ENCODE data around the gene GALNT15. TPM values are rescaled to one million over a fixed set of nuclear protein-coding genes. Genes with fewer than 3 reads are reported as not detected.

Gene GALNT15
- total and polyA plus RNA-seq, 2 donors (not counting 1 experiment from before 2014, with no cell fraction given) = 10.7 to 37.7 TPM

- H3K27me3 ChIP-seq (ENCODE audit: control insufficient read depth, insufficient read depth, low read length) = no peaks in the 10 kb centered on the region
- no peak overlapping the region for H2AFZ ChIP-seq (ENCODE audit: low read length)
Measured at GRCh38 chr3:16186086-16186485, 11.6 kb downstream of the GALNT15 start.

GRCh38 chr3:16186565-16186964 is 12.1 kb downstream of the GALNT15 start:
- no peaks in the 10 kb centered on the region for H3K36me3 ChIP-seq (ENCODE audit: control insufficient read depth, insufficient read depth, low read length)
- H3K27me3 ChIP-seq (ENCODE audit: control insufficient read depth, insufficient read depth, low read length) = no peaks in the 10 kb centered on the region

More at GRCh38 chr3:16186086-16186485, 11.6 kb downstream of the GALNT15 start:
- Histone ChIP-seq H3K4me3 (replicated peaks in 1 of 4; ENCODE audit: control extremely low read depth in 1 of 4, insufficient read depth in 1 of 4, low read depth in 3 of 4, low read length in 4 of 4) (no peak overlapping the region), H4K20me1 (ENCODE audit: control insufficient read depth, extremely low read depth, insufficient read depth, low read length) (no peaks in the 10 kb centered on the region), H3K27ac (ENCODE audit: insufficient read depth, low read length) (no peak overlapping the region), H3K36me3 (ENCODE audit: control insufficient read depth, insufficient read depth, low read length) (no peaks in the 10 kb centered on the region), H3K9me3 (ENCODE audit: control insufficient read depth, insufficient read depth, low read depth, low read length) (no peaks in the 10 kb centered on the region), H3K9ac (ENCODE audit: insufficient read depth, low read length) (no peak overlapping the region), H3K79me2 (ENCODE audit: control insufficient read depth, insufficient read depth, low read length) (no peaks in the 10 kb centered on the region), H3K4me2 (ENCODE audit: extremely low read depth, insufficient read depth, low read length) (no peak overlapping the region), H3K4me1 (ENCODE audit: control insufficient read depth, extremely low read depth, insufficient read depth, low read length) (peaks cover 23% of the 10 kb centered on the region)
- TF ChIP-seq EZH2 (IDR thresholded peaks at IDR 0.05; ENCODE audit: low read length, missing control alignments) (no peak), CTCF (conservative IDR thresholded peaks at IDR 0.05 in 1 of 2, IDR thresholded peaks at IDR 0.05 in 1 of 2; ENCODE audit: low read depth in 1 of 2, low read length in 2 of 2) (no peak)
- no peak for DNase-seq (ENCODE audit: low read depth in 2 of 2)

GRCh38 chr3:16187213-16187790 is 12.8 kb downstream of the GALNT15 start:
- no peaks in the 10 kb centered on the region for H3K27me3 ChIP-seq (ENCODE audit: control insufficient read depth, insufficient read depth, low read length)
- DNase-seq (ENCODE audit: low read depth in 2 of 2) = no peak
- H3K36me3 ChIP-seq (ENCODE audit: control insufficient read depth, insufficient read depth, low read length) = no peaks in the 10 kb centered on the region
- H3K79me2 ChIP-seq (ENCODE audit: control insufficient read depth, insufficient read depth, low read length) = no peaks in the 10 kb centered on the region
- no peak overlapping the region for H3K4me2 ChIP-seq (ENCODE audit: extremely low read depth, insufficient read depth, low read length)
- peaks cover 17% of the 10 kb centered on the region for H3K4me1 ChIP-seq (ENCODE audit: control insufficient read depth, extremely low read depth, insufficient read depth, low read length)
- no peak overlapping the region for H3K9ac ChIP-seq (ENCODE audit: insufficient read depth, low read length)
- H2AFZ ChIP-seq (ENCODE audit: low read length) = no peak overlapping the region
- H4K20me1 ChIP-seq (ENCODE audit: control insufficient read depth, extremely low read depth, insufficient read depth, low read length) = no peaks in the 10 kb centered on the region
- no peaks in the 10 kb centered on the region for H3K9me3 ChIP-seq (ENCODE audit: control insufficient read depth, insufficient read depth, low read depth, low read length)
- H3K27ac ChIP-seq (ENCODE audit: insufficient read depth, low read length) = no peak overlapping the region
- no peak overlapping the region for H3K4me3 ChIP-seq (replicated peaks in 1 of 4; ENCODE audit: control extremely low read depth in 1 of 4, insufficient read depth in 1 of 4, low read depth in 3 of 4, low read length in 4 of 4)
- TF ChIP-seq CTCF (conservative IDR thresholded peaks at IDR 0.05 in 1 of 2, IDR thresholded peaks at IDR 0.05 in 1 of 2; ENCODE audit: low read depth in 1 of 2, low read length in 2 of 2) (no peak), EZH2 (IDR thresholded peaks at IDR 0.05; ENCODE audit: low read length, missing control alignments) (no peak)

More at GRCh38 chr3:16186565-16186964, 12.1 kb downstream of the GALNT15 start:
- Histone ChIP-seq H3K9me3 (ENCODE audit: control insufficient read depth, insufficient read depth, low read depth, low read length) (no peaks in the 10 kb centered on the region), H3K4me1 (ENCODE audit: control insufficient read depth, extremely low read depth, insufficient read depth, low read length) (peaks cover 18% of the 10 kb centered on the region), H3K9ac (ENCODE audit: insufficient read depth, low read length) (no peak overlapping the region), H3K79me2 (ENCODE audit: control insufficient read depth, insufficient read depth, low read length) (no peaks in the 10 kb centered on the region), H2AFZ (ENCODE audit: low read length) (no peak overlapping the region), H3K4me2 (ENCODE audit: extremely low read depth, insufficient read depth, low read length) (no peak overlapping the region), H3K4me3 (replicated peaks in 1 of 4; ENCODE audit: control extremely low read depth in 1 of 4, insufficient read depth in 1 of 4, low read depth in 3 of 4, low read length in 4 of 4) (no peak overlapping the region), H3K27ac (ENCODE audit: insufficient read depth, low read length) (no peak overlapping the region), H4K20me1 (ENCODE audit: control insufficient read depth, extremely low read depth, insufficient read depth, low read length) (no peaks in the 10 kb centered on the region)
- DNase-seq (ENCODE audit: low read depth in 2 of 2) = no peak
- TF ChIP-seq EZH2 (IDR thresholded peaks at IDR 0.05; ENCODE audit: low read length, missing control alignments) (no peak), CTCF (conservative IDR thresholded peaks at IDR 0.05 in 1 of 2, IDR thresholded peaks at IDR 0.05 in 1 of 2; ENCODE audit: low read depth in 1 of 2, low read length in 2 of 2) (no peak)

Data from fibroblast of lung (primary cell).